Activated naive CD4-positive, alpha-beta T cell treated with anti-CD3 and anti-CD28 coated beads, Interleukin-2, amount 50 U/mL, for 72 hours (primary cell): ENCODE measurements around the gene ZSCAN5C. TPM values are rescaled to one million over a fixed set of nuclear protein-coding genes. Genes with fewer than 3 reads are reported as not detected.
"Not testable (repeated sequence)": the region's sequence is repeated elsewhere in the genome, so short reads cannot be mapped to it uniquely, and the experiment has no call there.

Experiments used
- ATAC-seq, 2 donors: fragments of 150-1000 bp; cut with Tn5 transposase; 2 replicates each; pipeline ENCODE4 v1.10.0; 2021; ENCODE audit warnings: mild to moderate bottlenecking in 2 of 2, moderate library complexity in 2 of 2
- DNase-seq, 2 donors: peaks; one replicate each; pipeline ENCODE4 v3.0.0; 2021 to 2022; ENCODE audit warnings: low spot score in 2 of 2
- H3K27ac Mint-ChIP-seq, 2 donors: one replicate each; pipeline ENCODE4 v1.8.0; 2022; ENCODE audit warnings: mild to moderate bottlenecking in 2 of 2, mixed read lengths in 2 of 2
- H3K36me3 Mint-ChIP-seq, 2 donors: one replicate each; pipeline ENCODE4 v1.8.0; 2022; ENCODE audit warnings: mixed read lengths in 2 of 2
- H3K9me3 Mint-ChIP-seq, 2 donors: one replicate each; pipeline ENCODE4 v1.8.0; 2022; ENCODE audit warnings: mixed read lengths in 2 of 2
- total RNA-seq, 2 donors: library from RNA; stranded (reverse); gene quantifications; one replicate each; pipeline ENCODE4 v1.2.3, GENCODE V29; 2022

The ZSCAN5C gene
- total RNA-seq: not detected

DNA sequence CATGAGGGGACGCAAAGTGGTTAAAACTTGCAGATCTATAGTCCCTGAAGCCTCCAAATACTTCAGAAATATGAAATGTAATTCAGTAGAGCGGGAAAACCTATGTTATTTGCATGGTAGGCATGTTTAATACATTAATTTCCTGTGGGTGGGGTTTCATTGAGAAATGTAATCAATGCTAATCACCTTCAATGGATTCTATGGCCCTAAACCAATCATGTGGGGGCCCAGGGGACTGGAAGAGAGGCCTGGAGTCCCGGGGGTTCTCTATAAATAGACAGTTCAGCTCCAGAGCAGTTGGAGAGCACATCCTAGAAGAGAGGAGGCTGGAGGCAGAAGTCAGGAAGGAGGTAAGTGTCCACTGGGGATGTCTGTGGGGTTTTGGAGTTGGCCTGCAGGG is at the start of gene ZSCAN5C:
Gene ZSCAN5C (plus strand): TSS at position 301 of the 400 bp plus-strand sequence. CDS start 3,641 bp downstream, outside the sequence.
- no peaks in the 10 kb centered on the region for H3K9me3 Mint-ChIP-seq
- no peaks in the 10 kb centered on the region for H3K36me3 Mint-ChIP-seq
- DNase-seq (no peak), ATAC-seq (no peak)
- H3K27ac Mint-ChIP-seq: peak within 1 kb of the TSS in 1 of 2 donors; percentile 60

- H3K36me3 Mint-ChIP-seq: peaks cover 9 to 31% of the 10 kb centered on the region in 2 donors
- no peak for ATAC-seq
- H3K9me3 Mint-ChIP-seq: no peaks in the 10 kb centered on the region
- no peak for DNase-seq
- no peak overlapping the region for H3K27ac Mint-ChIP-seq
These were observed 49.4 kb upstream of the ZSCAN5C start for GRCh38 chr19:56152644-56153043.

GRCh38 chr19:56153507-56153906 is 48.6 kb upstream of the ZSCAN5C start:
- DNase-seq: no peak
- ATAC-seq: no peak
- Mint-ChIP-seq H3K9me3 (no peaks in the 10 kb centered on the region), H3K27ac (peak overlapping the region; percentile 40 to 87), H3K36me3 (peaks cover 7 to 22% of the 10 kb centered on the region in 2 donors)

DNA sequence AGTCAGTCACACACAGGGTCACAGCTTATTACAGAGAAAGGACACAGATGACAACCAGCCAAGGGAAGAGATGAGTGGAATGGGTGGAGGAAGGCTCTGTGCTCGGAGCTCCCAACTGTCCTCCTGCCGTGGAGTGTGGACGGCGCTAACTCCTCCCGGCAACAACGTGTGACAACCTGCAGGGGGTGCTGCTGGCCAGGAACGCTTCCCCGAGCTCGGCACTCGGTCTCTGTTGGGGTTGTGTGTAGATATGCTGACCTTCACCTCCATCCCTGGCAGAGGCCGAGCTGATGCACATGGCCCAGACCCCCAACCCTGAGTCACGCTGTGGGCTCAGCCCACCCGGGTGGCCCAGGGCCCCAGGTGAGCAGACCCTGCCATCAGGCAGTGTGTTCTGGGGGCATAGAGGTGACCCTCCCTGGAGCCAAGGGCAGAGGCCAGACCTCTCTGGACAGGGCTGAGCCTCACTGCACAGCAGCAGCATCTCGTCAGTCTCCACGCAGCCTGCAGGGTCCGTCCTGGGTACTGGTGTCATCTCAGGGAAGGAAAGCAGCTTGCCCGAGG is 46.9 kb upstream of the ZSCAN5C start:
- no peak for DNase-seq
- Mint-ChIP-seq H3K9me3 (peaks cover 7 to 8% of the 10 kb centered on the region in 2 donors), H3K36me3 (peaks cover 10 to 22% of the 10 kb centered on the region in 2 donors), H3K27ac (peak overlapping the region in 1 of 2 donors; percentile 46)
- ATAC-seq: peak; percentile 16 to 28

GRCh38 chr19:56156768-56157167 is 45.3 kb upstream of the ZSCAN5C start:
- ATAC-seq (no peak), DNase-seq (no peak)
- peaks cover 10 to 19% of the 10 kb centered on the region in 2 donors for H3K36me3 Mint-ChIP-seq
- H3K27ac Mint-ChIP-seq: peak overlapping the region in 1 of 2 donors; percentile 44
- H3K9me3 Mint-ChIP-seq: peaks cover 7 to 8% of the 10 kb centered on the region in 2 donors

DNA sequence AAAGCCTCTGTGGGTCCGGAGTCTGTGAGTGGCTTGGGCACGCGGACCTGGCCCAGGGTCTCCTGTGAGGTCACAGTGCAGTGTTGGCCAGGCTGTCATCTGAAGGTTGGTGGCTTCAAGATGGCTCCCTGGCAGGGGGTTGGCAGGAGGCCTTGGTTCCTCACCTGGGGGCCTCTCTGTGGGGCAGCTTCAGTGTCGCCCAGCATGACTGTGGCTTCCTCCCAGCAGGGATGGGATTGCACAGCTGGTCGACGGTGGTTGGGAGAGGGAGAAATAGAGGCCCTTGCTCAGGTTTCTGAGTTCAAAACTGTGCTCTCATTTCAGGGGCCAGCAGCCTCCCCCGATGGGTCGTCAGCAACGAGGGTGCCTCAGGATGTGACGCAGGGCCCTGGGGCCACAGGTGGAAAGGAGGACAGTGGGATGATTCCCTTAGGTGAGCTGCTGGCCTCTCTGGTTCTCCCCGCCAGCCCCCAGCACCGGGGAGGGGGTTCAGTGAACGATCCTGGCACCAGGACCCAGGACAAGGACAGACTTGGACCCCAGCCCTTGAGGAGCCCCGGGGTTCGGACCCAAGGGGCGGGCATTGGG is 43.8 kb upstream of the ZSCAN5C start:
- ATAC-seq: no peak
- no peak for DNase-seq
- peaks cover 7 to 8% of the 10 kb centered on the region in 2 donors for H3K9me3 Mint-ChIP-seq
- peak overlapping the region in 1 of 2 donors; percentile 50 for H3K27ac Mint-ChIP-seq
- peaks cover 10 to 18% of the 10 kb centered on the region in 2 donors for H3K36me3 Mint-ChIP-seq

DNA sequence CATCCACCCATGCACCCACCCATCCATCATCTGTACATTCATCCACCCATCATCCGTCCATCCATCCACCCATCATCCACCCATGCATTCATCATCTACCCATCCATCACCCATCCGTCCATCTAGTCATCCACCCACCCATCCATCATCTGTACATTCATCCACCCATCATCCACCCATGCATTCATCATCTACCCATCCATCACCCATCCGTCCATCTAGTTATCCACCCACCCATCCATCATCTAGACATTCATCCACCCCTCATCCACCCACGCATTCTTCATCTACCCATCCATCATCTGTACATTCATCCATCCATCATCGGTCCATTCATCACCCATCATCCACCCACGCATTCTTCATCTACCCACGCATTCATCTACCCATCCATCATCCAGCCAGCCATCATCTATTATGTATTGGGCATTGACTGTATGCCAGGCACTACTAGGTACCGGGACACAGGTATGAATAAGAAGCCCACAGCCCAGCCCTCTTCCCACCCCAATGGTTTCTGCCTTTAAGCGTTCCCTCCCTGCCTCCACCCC is 43.0 kb upstream of the ZSCAN5C start:
- ATAC-seq (no peak), DNase-seq (no peak)
- Mint-ChIP-seq H3K36me3 (peaks cover 10% of the 10 kb centered on the region in 2 donors), H3K9me3 (peaks cover 7 to 8% of the 10 kb centered on the region in 2 donors), H3K27ac (peak overlapping the region; percentile 50 to 57)

DNA sequence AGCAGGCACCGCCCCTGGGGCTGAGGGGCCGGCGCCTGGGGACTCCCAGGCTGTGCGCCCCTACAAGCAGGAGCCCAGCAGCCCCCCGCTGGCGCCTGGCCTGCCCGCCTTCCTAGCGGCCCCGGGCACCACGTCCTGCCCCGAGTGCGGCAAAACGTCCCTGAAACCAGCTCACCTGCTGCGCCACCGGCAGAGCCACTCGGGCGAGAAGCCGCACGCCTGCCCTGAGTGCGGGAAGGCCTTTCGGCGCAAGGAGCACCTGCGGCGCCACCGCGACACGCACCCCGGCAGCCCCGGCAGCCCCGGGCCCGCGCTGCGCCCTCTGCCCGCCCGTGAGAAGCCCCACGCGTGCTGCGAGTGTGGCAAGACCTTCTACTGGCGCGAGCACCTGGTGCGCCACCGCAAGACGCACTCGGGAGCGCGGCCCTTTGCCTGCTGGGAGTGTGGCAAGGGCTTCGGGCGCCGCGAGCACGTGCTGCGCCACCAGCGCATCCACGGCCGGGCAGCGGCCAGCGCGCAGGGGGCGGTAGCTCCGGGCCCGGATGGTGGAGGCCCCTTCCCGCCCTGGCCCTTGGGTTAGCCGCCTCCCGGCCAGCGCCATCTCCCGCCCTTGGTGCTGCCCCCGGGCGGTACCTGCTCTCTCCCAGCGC is 42.3 kb upstream of the ZSCAN5C start:
- H3K9me3 Mint-ChIP-seq: peaks cover 7 to 8% of the 10 kb centered on the region in 2 donors
- peak overlapping the region in 1 of 2 donors; percentile 50 for H3K27ac Mint-ChIP-seq
- no peak for ATAC-seq
- no peak for DNase-seq
- peaks cover 10% of the 10 kb centered on the region in 2 donors for H3K36me3 Mint-ChIP-seq

DNA sequence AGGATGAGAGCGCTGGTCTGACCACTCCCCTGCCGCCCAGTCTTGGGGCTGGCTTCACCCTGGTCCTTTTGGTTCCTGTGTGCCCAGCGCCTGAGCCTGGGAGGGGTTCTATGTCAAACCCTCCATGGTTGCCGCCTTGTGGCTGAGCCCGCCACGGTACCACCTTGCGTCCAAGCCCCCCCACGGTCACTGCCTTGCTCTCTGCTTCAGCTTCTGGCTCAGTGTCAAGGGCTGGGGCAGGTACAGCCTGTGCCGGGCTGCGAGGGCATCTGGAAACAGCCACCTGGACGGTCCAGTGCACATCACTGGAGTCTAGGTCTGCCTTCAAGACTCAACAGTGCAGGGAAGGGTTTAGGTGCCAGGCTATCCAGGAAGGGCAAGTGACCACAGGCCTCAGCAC is 40.5 kb upstream of the ZSCAN5C start:
- ATAC-seq (no peak), DNase-seq (no peak)
- H3K27ac Mint-ChIP-seq: peak overlapping the region; percentile 12 to 75
- peaks cover 7 to 8% of the 10 kb centered on the region in 2 donors for H3K9me3 Mint-ChIP-seq
- H3K36me3 Mint-ChIP-seq: peaks cover 10% of the 10 kb centered on the region in 2 donors

DNA sequence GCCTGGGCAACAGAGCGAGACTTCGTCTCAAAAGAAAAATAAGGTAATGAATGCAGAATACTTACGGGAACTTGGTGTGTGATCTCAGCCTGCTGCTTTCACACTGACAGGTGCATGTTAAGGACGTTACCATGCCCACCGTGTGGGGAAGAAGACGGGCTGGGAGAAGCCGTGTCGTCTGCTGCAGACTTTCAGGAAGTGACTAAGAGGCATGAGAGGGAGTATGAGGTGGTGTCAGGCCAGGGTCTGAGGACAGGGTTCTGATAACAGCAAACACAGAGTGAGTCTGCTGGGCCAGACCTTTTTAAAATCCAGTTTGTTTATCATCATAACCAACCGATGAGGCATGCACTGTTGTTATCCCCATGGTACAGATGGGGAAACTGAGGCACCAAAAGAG is 39.8 kb upstream of the ZSCAN5C start:
- ATAC-seq (peak; percentile 97 to 99), DNase-seq (peak in 1 of 2 donors; percentile 28)
- Mint-ChIP-seq H3K9me3 (peaks cover 7 to 8% of the 10 kb centered on the region in 2 donors), H3K36me3 (peaks cover 10% of the 10 kb centered on the region in 2 donors), H3K27ac (peak overlapping the region; percentile 12 to 75)

- ATAC-seq (no peak), DNase-seq (no peak)
- Mint-ChIP-seq H3K27ac (peak overlapping the region in 1 of 2 donors; percentile 75), H3K9me3 (peaks cover 7 to 8% of the 10 kb centered on the region in 2 donors), H3K36me3 (peaks cover 10% of the 10 kb centered on the region in 2 donors)
These were observed 39.0 kb upstream of the ZSCAN5C start for GRCh38 chr19:56163097-56163496.

DNA sequence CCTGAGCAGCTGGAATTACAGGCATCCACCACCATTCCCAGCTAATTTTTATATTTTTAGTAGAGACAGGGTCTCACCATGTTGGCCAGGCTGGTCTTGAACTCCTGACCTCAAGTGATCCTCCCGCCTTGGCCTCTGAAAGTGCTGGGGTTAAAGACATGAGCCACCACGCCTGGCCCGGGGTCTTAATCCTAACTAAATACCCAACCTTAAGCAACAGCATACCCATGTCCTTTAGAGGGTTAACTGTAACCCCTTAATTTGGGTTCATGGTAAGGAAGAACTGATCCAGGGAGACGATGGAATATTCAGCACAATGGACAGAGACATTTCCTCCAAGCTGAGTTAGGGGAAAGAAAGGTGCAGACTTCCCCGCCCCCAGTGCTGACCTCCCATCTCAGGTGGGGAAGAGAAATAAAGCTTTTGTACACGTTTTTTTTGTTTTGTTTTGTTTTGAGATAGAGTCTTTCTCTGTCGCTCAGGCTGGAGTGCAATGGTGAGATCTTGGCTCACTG is 35.0 kb upstream of the ZSCAN5C start:
- ATAC-seq (no peak), DNase-seq (no peak)
- Mint-ChIP-seq H3K36me3 (no peaks in the 10 kb centered on the region), H3K9me3 (no peaks in the 10 kb centered on the region), H3K27ac (no peak overlapping the region)

DNA sequence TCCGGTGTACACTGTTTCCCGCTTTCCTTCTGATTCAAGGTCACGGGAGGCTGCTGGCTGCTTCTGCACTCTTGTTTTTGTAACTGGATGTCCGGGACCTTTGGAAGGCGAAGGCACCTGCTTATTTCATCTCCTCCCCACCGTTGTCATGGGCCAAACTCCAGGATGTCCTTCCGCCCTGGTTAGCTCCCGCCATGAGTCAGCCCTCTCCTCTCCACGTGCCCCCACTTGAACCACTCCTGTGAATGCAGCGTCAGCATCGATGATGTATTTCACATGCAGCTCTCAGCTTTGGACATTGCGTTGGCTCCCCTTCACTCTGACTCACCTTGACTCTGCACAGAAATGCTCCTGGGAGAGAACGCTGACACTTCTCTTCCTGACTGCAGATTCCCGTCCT is 31.8 kb upstream of the ZSCAN5C start:
- Mint-ChIP-seq H3K27ac (no peak overlapping the region), H3K36me3 (no peaks in the 10 kb centered on the region), H3K9me3 (no peaks in the 10 kb centered on the region)
- DNase-seq (no peak), ATAC-seq (no peak)

DNA sequence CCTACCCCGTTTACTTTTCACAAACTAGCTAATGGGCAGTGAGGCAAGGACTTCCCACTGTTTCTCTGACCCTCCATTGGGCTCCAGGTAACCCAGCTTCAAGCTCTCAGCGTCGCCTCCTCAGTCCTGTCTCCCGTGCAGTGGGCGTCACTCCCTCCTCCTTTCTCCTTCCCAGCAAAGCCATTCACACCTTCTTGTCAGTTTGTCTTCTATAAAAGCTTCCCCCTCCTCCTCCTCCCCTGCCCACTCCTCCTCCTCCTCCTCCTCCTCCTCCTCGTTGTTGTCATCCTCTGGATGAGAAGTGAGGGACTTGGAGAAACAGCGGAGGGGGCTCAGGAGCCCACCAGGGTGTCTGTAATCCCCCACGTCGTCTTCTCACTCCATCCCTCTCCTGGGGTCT is 28.0 kb upstream of the ZSCAN5C start:
- no peak overlapping the region for H3K27ac Mint-ChIP-seq
- no peaks in the 10 kb centered on the region for H3K9me3 Mint-ChIP-seq
- H3K36me3 Mint-ChIP-seq: no peaks in the 10 kb centered on the region
- no peak for ATAC-seq
- DNase-seq: no peak

DNA sequence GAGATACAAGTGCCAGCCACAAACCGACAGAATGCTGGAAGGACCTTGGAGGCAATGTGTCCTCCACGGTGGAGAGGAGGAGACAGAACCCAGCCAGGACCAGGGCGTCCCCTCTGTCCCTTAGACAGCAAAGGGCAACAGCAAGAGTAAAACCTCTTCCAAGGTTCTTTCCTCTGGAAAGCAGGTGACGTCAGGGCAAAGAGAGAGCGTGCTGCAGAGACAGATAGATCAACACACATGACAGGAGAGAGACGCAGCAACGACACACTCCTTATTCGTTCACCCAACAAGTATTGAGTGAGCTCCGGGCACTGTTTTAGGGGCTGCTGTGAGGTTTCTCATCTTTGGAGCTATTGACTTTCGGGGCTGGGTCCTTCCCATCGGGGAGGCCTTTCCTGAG is 27.5 kb upstream of the ZSCAN5C start:
- no peak for ATAC-seq
- H3K9me3 Mint-ChIP-seq: no peaks in the 10 kb centered on the region

DNA sequence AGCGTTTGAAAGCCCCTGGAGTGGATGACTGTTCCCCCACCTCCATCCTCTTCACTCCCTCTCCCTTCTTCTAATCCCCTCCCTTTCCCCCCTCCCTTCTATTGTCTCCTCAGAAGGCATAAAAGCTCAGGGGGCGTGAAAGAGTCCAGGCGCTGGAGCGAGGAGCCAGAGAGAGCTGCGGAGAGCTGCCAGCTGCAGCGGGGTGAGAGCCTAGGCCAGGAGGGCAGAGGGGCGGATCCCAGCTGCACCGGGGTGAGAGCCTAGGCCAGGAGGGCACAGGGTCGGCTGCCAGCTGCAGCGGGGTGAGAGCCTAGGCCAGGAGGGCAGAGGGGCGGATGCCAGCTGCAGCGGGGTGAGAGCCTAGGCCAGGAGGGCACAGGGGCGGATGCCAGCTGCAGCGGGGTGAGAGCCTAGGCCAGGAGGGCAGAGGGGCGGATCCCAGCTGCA is 26.2 kb upstream of the ZSCAN5C start, which contains the start of gene GALP:
Gene GALP (plus strand): TSS at position 148 of the 447 bp plus-strand sequence. CDS start 1,101 bp downstream, outside the sequence.
- not testable (repeated sequence) for H3K36me3 Mint-ChIP-seq, ATAC-seq, H3K27ac Mint-ChIP-seq, DNase-seq, H3K9me3 Mint-ChIP-seq

More for the DNA sequence above, 27.5 kb upstream of the ZSCAN5C start:
- DNase-seq: no peak
- Mint-ChIP-seq H3K36me3 (no peaks in the 10 kb centered on the region), H3K27ac (no peak overlapping the region)

GRCh38 chr19:56176310-56176709 is 25.8 kb upstream of the ZSCAN5C start:
- not testable (repeated sequence) for H3K36me3 Mint-ChIP-seq, DNase-seq, H3K9me3 Mint-ChIP-seq, H3K27ac Mint-ChIP-seq, ATAC-seq
